SK-N-SH treated with all-trans-retinoic acid at 6 μM for 48 hours (cell line): ENCODE measurements around the gene WWTR1.

Experiments used
- PATZ1 ChIP-seq: fragments of 250-450 bp; sonication (Bioruptor Pico); IDR thresholded peaks from 2 replicates; pipeline ENCODE4 v1.8.0; 2020; ENCODE audit warnings: mild to moderate bottlenecking, moderate library complexity, borderline replicate concordance
- ZC3H10 ChIP-seq: fragments of 250-450 bp; sonication (Bioruptor Pico); IDR thresholded peaks from 2 replicates; pipeline ENCODE4 v1.5.1; 2021; ENCODE audit warnings: mild to moderate bottlenecking, moderate library complexity
- ZFP30 ChIP-seq: fragments of 450-650 bp; formaldehyde crosslinking; IDR thresholded peaks from 2 replicates; pipeline ENCODE4 v1.5.0; 2022; ENCODE audit warnings: mild to moderate bottlenecking, moderate library complexity
- ZNF70 ChIP-seq: fragments of 450-650 bp; formaldehyde crosslinking; IDR thresholded peaks from 2 replicates; pipeline ENCODE4 v1.5.0; 2020; ENCODE audit warnings: mild to moderate bottlenecking, moderate library complexity

GRCh38 chr3:149615731-149616221 is 42.0 kb downstream of the WWTR1 start:
- TF ChIP-seq ZFP30 (CRISPR knock-in tag) (no peak), ZC3H10 (CRISPR knock-in tag) (no peak), ZNF70 (CRISPR knock-in tag) (no peak), PATZ1 (CRISPR knock-in tag) (no peak)
